RWPE2 (cell line): ENCODE data around the gene YBEY.

Experiments
- ATAC-seq: fragments of 200-7000 bp; cut with Tn5 transposase; 3 replicates; pipeline ENCODE4 v1.9.1; 2021; ENCODE audit warnings: low read depth
- DNase-seq: peaks from one replicate; pipeline ENCODE4 v3.0.0-alpha.2; 2020; ENCODE audit warnings: low spot score
- H3K27ac ChIP-seq: fragments of 450-650 bp; 2 replicates; pipeline ENCODE4 v1.5.1; 2017; ENCODE audit warnings: mild to moderate bottlenecking; ENCODE audit not compliant: poor library complexity, severe bottlenecking
- H3K27me3 ChIP-seq: fragments of 250-450 bp; sonication (Bioruptor Pico); 2 replicates; pipeline ENCODE4 v1.5.1; 2021; ENCODE audit warnings: mild to moderate bottlenecking, moderate library complexity; ENCODE audit not compliant: insufficient read depth, poor library complexity, severe bottlenecking
- H3K36me3 ChIP-seq: fragments of 250-450 bp; sonication (Bioruptor Pico); 2 replicates; pipeline ENCODE4 v1.5.1; 2020; ENCODE audit warnings: low read depth, mild to moderate bottlenecking, moderate library complexity
- H3K4me1 ChIP-seq: fragments of 250-450 bp; sonication (Bioruptor Pico); 2 replicates; pipeline ENCODE4 v1.5.1; 2021; ENCODE audit warnings: mild to moderate bottlenecking, moderate library complexity; ENCODE audit not compliant: insufficient read depth, poor library complexity, severe bottlenecking
- H3K4me3 ChIP-seq: fragments of 250-450 bp; sonication (Bioruptor Pico); 2 replicates; pipeline ENCODE4 v1.5.1; 2021; ENCODE audit warnings: mild to moderate bottlenecking, moderate library complexity; ENCODE audit not compliant: severe bottlenecking
- H3K9me3 ChIP-seq: fragments of 250-450 bp; sonication (Bioruptor Pico); 2 replicates; pipeline ENCODE4 v1.5.1; 2021; ENCODE audit warnings: mild to moderate bottlenecking, moderate library complexity; ENCODE audit not compliant: severe bottlenecking
- TF ChIP-seq, protein P1 (sequence below): fragments of 450-650 bp; IDR thresholded peaks from one replicate; pipeline ENCODE4 v1.5.1; 2017; ENCODE audit warnings: mild to moderate bottlenecking, moderate library complexity; ENCODE audit not compliant: poor library complexity, severe bottlenecking

The YBEY gene

GRCh38 chr21:46311568-46311967 lies 25.4 kb downstream of the YBEY start:
- no peaks in the 10 kb centered on the region for H3K27me3 ChIP-seq
- ATAC-seq (no peak), DNase-seq (no peak)
- no peaks in the 10 kb centered on the region for H3K4me1 ChIP-seq
- no peaks in the 10 kb centered on the region for H3K9me3 ChIP-seq
- no peak overlapping the region for H3K4me3 ChIP-seq
- peaks cover 27% of the 10 kb centered on the region for H3K36me3 ChIP-seq
- TF ChIP-seq, protein P1, sequence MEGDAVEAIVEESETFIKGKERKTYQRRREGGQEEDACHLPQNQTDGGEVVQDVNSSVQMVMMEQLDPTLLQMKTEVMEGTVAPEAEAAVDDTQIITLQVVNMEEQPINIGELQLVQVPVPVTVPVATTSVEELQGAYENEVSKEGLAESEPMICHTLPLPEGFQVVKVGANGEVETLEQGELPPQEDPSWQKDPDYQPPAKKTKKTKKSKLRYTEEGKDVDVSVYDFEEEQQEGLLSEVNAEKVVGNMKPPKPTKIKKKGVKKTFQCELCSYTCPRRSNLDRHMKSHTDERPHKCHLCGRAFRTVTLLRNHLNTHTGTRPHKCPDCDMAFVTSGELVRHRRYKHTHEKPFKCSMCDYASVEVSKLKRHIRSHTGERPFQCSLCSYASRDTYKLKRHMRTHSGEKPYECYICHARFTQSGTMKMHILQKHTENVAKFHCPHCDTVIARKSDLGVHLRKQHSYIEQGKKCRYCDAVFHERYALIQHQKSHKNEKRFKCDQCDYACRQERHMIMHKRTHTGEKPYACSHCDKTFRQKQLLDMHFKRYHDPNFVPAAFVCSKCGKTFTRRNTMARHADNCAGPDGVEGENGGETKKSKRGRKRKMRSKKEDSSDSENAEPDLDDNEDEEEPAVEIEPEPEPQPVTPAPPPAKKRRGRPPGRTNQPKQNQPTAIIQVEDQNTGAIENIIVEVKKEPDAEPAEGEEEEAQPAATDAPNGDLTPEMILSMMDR: no peak
- no peak overlapping the region for H3K27ac ChIP-seq

- TF ChIP-seq, protein P1: no peak
- H3K4me1 ChIP-seq: no peaks in the 10 kb centered on the region
- no peaks in the 10 kb centered on the region for H3K27me3 ChIP-seq
- no peak overlapping the region for H3K4me3 ChIP-seq
- ATAC-seq (no peak), DNase-seq (no peak)
- H3K36me3 ChIP-seq: peaks cover 27% of the 10 kb centered on the region
- H3K9me3 ChIP-seq: no peaks in the 10 kb centered on the region
- H3K27ac ChIP-seq: no peak overlapping the region
These were observed 26.8 kb downstream of the YBEY start for GRCh38 chr21:46312949-46313348.

- H3K4me1 ChIP-seq: no peaks in the 10 kb centered on the region
- H3K36me3 ChIP-seq: peaks cover 13% of the 10 kb centered on the region
- no peak for DNase-seq
- H3K4me3 ChIP-seq: no peak overlapping the region
- ATAC-seq: no peak
- TF ChIP-seq, protein P1: no peak
- H3K27me3 ChIP-seq: no peaks in the 10 kb centered on the region
- no peak overlapping the region for H3K27ac ChIP-seq
- no peaks in the 10 kb centered on the region for H3K9me3 ChIP-seq
These were observed 28.4 kb downstream of the YBEY start for GRCh38 chr21:46314441-46315020.

- no peaks in the 10 kb centered on the region for H3K9me3 ChIP-seq
- TF ChIP-seq, protein P1: no peak
- no peak overlapping the region for H3K4me3 ChIP-seq
- DNase-seq (no peak), ATAC-seq (no peak)
- peaks cover 6% of the 10 kb centered on the region for H3K4me1 ChIP-seq
- H3K36me3 ChIP-seq: peaks cover 7% of the 10 kb centered on the region; the same call in 1 of the 2 replicates
- no peak overlapping the region for H3K27ac ChIP-seq
- H3K27me3 ChIP-seq: no peaks in the 10 kb centered on the region
These were observed 30.7 kb downstream of the YBEY start for GRCh38 chr21:46316708-46317324.
